IMR-90 (cell line): ENCODE measurements around the gene MARCHF2. TPM values are rescaled to one million over a fixed set of nuclear protein-coding genes. Genes with fewer than 3 reads are reported as not detected.
A peak's percentile ranks its signal among the peaks of the same experiment; 100 is the strongest.

Experiments used
- ATAC-seq: fragments of 200-7000 bp; cut with Tn5 transposase; 2 replicates; pipeline ENCODE4 v1.9.1; 2020; ENCODE audit warnings: low read depth, mild to moderate bottlenecking, moderate library complexity
- BruUV-seq: library from RNA; stranded (reverse); fragments of 400-500 nt; replicated peaks from 2 replicates; lab custom pipeline; 2021; lab: Mats Ljungman, UMichigan
- CTCF ChIA-PET: fragments of 300-600 bp; formaldehyde crosslinking; extraction: SDS; loops from one replicate; lab custom pipeline; 2021; ENCODE audit warnings: antibody characterized with exemption; lab: Yijun Ruan, JAX
- POLR2A ChIA-PET: fragments of 300-600 bp; sonication (Branson Sonifier 250); formaldehyde crosslinking; loops from one replicate; lab custom pipeline; 2022; ENCODE audit warnings: antibody characterized with exemption; ENCODE audit not compliant: unreplicated experiment; lab: Charles Lee
- DNase-seq: peaks from one replicate; pipeline ENCODE4 v3.0.0; 2013
- H2AFZ ChIP-seq: replicated peaks from 2 replicates; pipeline ENCODE3; 2013; ENCODE audit warnings: low read length, mild to moderate bottlenecking; ENCODE audit not compliant: poor library complexity
- H2AK5ac ChIP-seq: 2 replicates; pipeline ENCODE4 v1.6.1; 2013; ENCODE audit warnings: low read depth, low read length, inconsistent platforms
- H2AK9ac ChIP-seq: replicated peaks from 2 replicates; pipeline ENCODE3; 2013; ENCODE audit warnings: mild to moderate bottlenecking, low read depth, low read length, moderate library complexity; ENCODE audit not compliant: poor library complexity
- H2BK120ac ChIP-seq: 2 replicates; pipeline ENCODE4 v1.6.1; 2013; ENCODE audit warnings: low read depth, low read length, inconsistent platforms
- H2BK15ac ChIP-seq: 3 replicates; pipeline ENCODE4 v1.6.1; 2013; ENCODE audit warnings: low read depth, low read length, inconsistent platforms
- H2BK20ac ChIP-seq: 2 replicates; pipeline ENCODE4 v1.6.1; 2013; ENCODE audit warnings: low read depth, mild to moderate bottlenecking, inconsistent platforms, low read length, moderate library complexity
- H2BK5ac ChIP-seq: 2 replicates; pipeline ENCODE4 v1.6.1; 2013; ENCODE audit warnings: mild to moderate bottlenecking, low read depth, low read length, inconsistent platforms; ENCODE audit not compliant: poor library complexity, severe bottlenecking
- H3K14ac ChIP-seq: replicated peaks from 2 replicates; pipeline ENCODE4 v1.6.1; 2013; ENCODE audit warnings: low read depth, low read length, inconsistent platforms
- H3K18ac ChIP-seq: 2 replicates; pipeline ENCODE4 v1.6.1; 2013; ENCODE audit warnings: low read depth, low read length, control low read depth
- H3K23ac ChIP-seq: 2 replicates; pipeline ENCODE4 v1.6.1; 2013; ENCODE audit warnings: low read depth, low read length, inconsistent platforms
- H3K27ac ChIP-seq: 2 replicates; pipeline ENCODE4 v1.5.1; 2013; ENCODE audit warnings: mild to moderate bottlenecking, control low read depth, low read length; ENCODE audit not compliant: insufficient read depth
- H3K27me3 ChIP-seq: 2 replicates; pipeline ENCODE4 v1.6.1; 2013; ENCODE audit warnings: low read length; ENCODE audit not compliant: control insufficient read depth, insufficient read depth
- H3K36me3 ChIP-seq: 2 replicates; pipeline ENCODE4 v1.6.1; 2013; ENCODE audit warnings: low read length, mixed read lengths; ENCODE audit not compliant: control insufficient read depth, insufficient read depth
- H3K4ac ChIP-seq: 2 replicates; pipeline ENCODE4 v1.6.1; 2013; ENCODE audit warnings: low read depth, low read length, inconsistent platforms
- H3K4me1 ChIP-seq: 2 replicates; pipeline ENCODE4 v1.6.1; 2013; ENCODE audit warnings: low read length, mixed read lengths; ENCODE audit not compliant: control insufficient read depth, insufficient read depth
- H3K4me2 ChIP-seq: 2 replicates; pipeline ENCODE4 v1.6.1; 2013; ENCODE audit warnings: low read depth, mild to moderate bottlenecking, control low read depth, low read length, moderate library complexity
- H3K4me3 ChIP-seq: 2 replicates; pipeline ENCODE4 v1.5.1; 2013; ENCODE audit warnings: low read depth, mild to moderate bottlenecking, control low read depth, low read length, moderate library complexity; ENCODE audit not compliant: insufficient read depth
- H3K56ac ChIP-seq: 2 replicates; pipeline ENCODE4 v1.6.1; 2013; ENCODE audit warnings: low read length, inconsistent platforms; ENCODE audit not compliant: insufficient read depth; ENCODE audit errors: extremely low read depth
- H3K79me1 ChIP-seq, 2 experiments: 2 replicates each; pipeline ENCODE4 v1.6.1; 2013; ENCODE audit warnings: low read length in 2 of 2, inconsistent platforms in 1 of 2, low read depth in 1 of 2
- H3K9ac ChIP-seq: 2 replicates; pipeline ENCODE4 v1.6.1; 2013; ENCODE audit warnings: low read depth, low read length, control low read depth
- H3K9me1 ChIP-seq: 2 replicates; pipeline ENCODE4 v1.6.1; 2013; ENCODE audit warnings: low read length, inconsistent platforms; ENCODE audit not compliant: insufficient read depth
- H3K9me3 ChIP-seq: 2 replicates; pipeline ENCODE4 v1.6.1; 2013; ENCODE audit warnings: low read length; ENCODE audit not compliant: control insufficient read depth, insufficient read depth
- H4K20me1 ChIP-seq: 2 replicates; pipeline ENCODE4 v1.6.1; 2013; ENCODE audit warnings: low read length, inconsistent platforms; ENCODE audit not compliant: insufficient read depth
- H4K5ac ChIP-seq: 2 replicates; pipeline ENCODE4 v1.6.1; 2013; ENCODE audit warnings: mild to moderate bottlenecking, low read depth, low read length, control low read depth
- H4K8ac ChIP-seq, 2 experiments: 2 replicates each; pipeline ENCODE4 v1.6.1; 2013; ENCODE audit warnings: low read depth in 2 of 2, low read length in 2 of 2, control low read depth in 1 of 2, inconsistent platforms in 1 of 2
- H4K91ac ChIP-seq: 2 replicates; pipeline ENCODE4 v1.6.1; 2013; ENCODE audit warnings: low read depth, low read length, inconsistent platforms; ENCODE audit not compliant: insufficient read depth
- BHLHE40 ChIP-seq: fragments of 150-350 bp; IDR thresholded peaks from 2 replicates; pipeline ENCODE4 v1.6.1; 2016; ENCODE audit warnings: mild to moderate bottlenecking, low read depth, low read length
- CHD1 ChIP-seq: IDR thresholded peaks from 2 replicates; pipeline ENCODE4 v1.6.1; 2012; ENCODE audit warnings: low read depth, low read length, improper control_type of control experiment
- CTCF ChIP-seq: conservative IDR thresholded peaks from 2 replicates; pipeline ENCODE4 v1.5.1; 2012; ENCODE audit warnings: mild to moderate bottlenecking, low read depth, low read length, improper control_type of control experiment
- MAZ ChIP-seq: IDR thresholded peaks from 2 replicates; pipeline ENCODE4 v1.6.1; 2012; ENCODE audit warnings: low read depth, mild to moderate bottlenecking, low read length, improper control_type of control experiment, moderate library complexity, borderline replicate concordance
- MXI1 ChIP-seq: IDR thresholded peaks from 2 replicates; pipeline ENCODE4 v1.6.1; 2012; ENCODE audit warnings: low read depth, mild to moderate bottlenecking, low read length, moderate library complexity, borderline replicate concordance
- RCOR1 ChIP-seq: IDR thresholded peaks from 2 replicates; pipeline ENCODE4 v1.6.1; 2012; ENCODE audit warnings: mild to moderate bottlenecking, low read length, improper control_type of control experiment; ENCODE audit not compliant: insufficient replicate concordance
- SMC3 ChIP-seq: fragments of 150-350 bp; IDR thresholded peaks from 2 replicates; pipeline ENCODE4 v1.6.1; 2016; ENCODE audit warnings: low read depth, mild to moderate bottlenecking, antibody characterized with exemption, low read length, moderate library complexity
- WGBS, 2 experiments: methylation state at CpG; one replicate each; pipeline versions ENCODE4 v1.1.5 to v1.1.7; 2013; ENCODE audit warnings: missing lambda C conversion rate in 2 of 2; ENCODE audit not compliant: insufficient read length in 1 of 2; ENCODE audit errors: extremely low coverage in 2 of 2; 5-methylcytosine and 5-hydroxymethylcytosine counted together
- dilution Hi-C: fragments of 300-500 bp; cut with HindIII; formaldehyde crosslinking; loops from one replicate; pipeline ENCODE4 v1.14.3; 2018; ENCODE audit warnings: low sequenced_read_pairs; ENCODE audit not compliant: unreplicated experiment
- in situ Hi-C: fragments of 300-500 bp; cut with MboI; formaldehyde crosslinking; loops from 3 replicates; pipeline ENCODE4 v1.14.3; 2019; ENCODE audit warnings: low sequenced_read_pairs, inconsistent platforms, mixed read lengths
- intact Hi-C: fragments of 100-400 bp; cut with micrococcal nuclease; formaldehyde crosslinking; loops from 2 replicates; pipeline ENCODE4 v1.10.0; 2022
- polyA plus RNA-seq, 3 experiments: library from polyadenylated mRNA; depleted of rRNA; stranded (reverse); fragments of >200 nt; gene quantifications; 2 replicates each; pipeline ENCODE4 v1.2.3, GENCODE V29; 2012; ENCODE audit warnings: low replicate concordance in 1 of 3
- total RNA-seq: library from RNA; depleted of rRNA; stranded (reverse); fragments of >200 nt; gene quantifications from 2 replicates; pipeline ENCODE4 v1.2.3, GENCODE V29; 2012

MARCHF2 gene
- total and polyA plus RNA-seq, 2 of the 4 experiments (the other 2 are of a cell fraction) = 33.8 to 58.8 TPM

DNA sequence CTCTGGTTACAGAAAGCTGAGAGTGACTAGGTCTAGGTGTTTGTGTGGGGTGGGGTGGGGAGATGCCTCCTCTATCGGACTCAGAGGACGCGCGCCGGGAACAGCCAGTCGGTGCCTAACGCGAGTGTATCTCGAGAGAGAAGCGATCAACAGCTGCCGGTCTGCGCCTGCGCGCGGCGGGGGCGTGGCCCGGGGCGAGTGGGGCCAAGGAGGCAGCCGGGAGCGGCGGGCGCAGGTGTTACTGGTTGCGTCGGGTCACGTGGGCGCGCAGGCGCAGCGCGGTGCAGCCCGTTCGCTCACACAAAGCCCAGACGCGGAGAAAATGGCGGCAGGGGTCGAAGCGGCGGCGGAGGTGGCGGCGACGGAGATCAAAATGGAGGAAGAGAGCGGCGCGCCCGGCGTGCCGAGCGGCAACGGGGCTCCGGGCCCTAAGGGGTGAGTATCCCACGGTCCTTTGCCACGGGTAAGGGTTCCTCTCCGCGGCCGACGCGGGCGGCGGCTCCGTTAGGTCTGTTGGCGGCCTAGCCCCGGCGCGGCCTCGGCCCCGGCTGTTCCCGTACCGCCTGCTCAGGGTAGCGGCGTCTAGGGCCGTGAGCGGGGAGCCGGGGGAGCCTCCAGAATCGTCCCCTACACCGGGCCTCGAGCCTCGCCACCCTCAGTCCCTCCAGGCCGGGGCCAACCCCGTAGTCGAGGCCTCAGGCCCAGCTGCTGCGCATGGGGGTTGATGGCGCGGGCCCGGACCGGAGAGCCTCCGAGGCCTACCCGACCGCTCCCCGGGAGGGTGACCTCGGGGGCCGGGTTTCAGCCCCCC is 31.8 kb downstream of the MARCHF2 start, which contains the start of gene HNRNPM (continued):
- TF ChIP-seq CTCF = no peak

DNA sequence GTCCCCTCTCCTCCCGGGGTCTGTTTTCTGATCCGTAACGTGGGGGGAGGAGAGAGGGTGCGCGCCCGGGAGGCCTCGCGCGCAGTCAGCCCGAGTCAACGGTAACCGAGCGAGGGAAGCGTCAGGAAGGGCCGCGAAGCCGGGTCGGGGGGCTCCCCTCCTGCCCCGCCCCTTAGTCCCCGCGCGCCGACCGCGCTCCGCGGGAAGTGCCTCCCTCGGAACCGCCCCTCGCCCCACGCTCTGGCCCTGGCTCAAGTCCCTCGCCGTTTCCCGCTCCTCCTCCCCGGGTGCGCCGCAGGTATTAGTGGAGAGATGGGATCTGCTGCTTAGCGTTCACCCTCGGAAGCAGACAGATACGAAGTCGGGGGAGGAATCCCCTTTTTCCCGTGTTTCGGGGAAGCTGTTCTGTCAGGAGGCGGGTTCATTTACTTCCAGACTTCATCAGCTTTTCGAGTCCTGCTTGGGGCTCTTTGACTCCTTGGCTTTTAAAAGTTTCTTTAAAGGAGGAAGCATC is 32.4 kb downstream of the MARCHF2 start:
- Histone ChIP-seq H3K23ac (peak overlapping the region; percentile 93), H4K5ac (no peak overlapping the region), H3K4me3 (peak overlapping the region; percentile 83), H3K14ac (peak overlapping the region; percentile 85), H3K18ac (no peak overlapping the region; the same call in 1 of the 2 replicates), H3K4me1 (peaks cover 7% of the 10 kb centered on the region), H2BK20ac (no peak overlapping the region), H2BK15ac (no peak overlapping the region), H3K9me1 (peaks cover 12% of the 10 kb centered on the region), H3K36me3 (peaks cover 7% of the 10 kb centered on the region), H4K20me1 (peaks cover 53% of the 10 kb centered on the region), H3K56ac (peak overlapping the region; percentile 59), H2BK5ac (peak overlapping the region; percentile 82), H3K27me3 (no peaks in the 10 kb centered on the region), H2AK9ac (peak overlapping the region; percentile 100), H2AK5ac (peak overlapping the region; percentile 68), H3K9ac (peak overlapping the region; percentile 82), H2BK120ac (no peak overlapping the region), H3K4ac (peak overlapping the region; percentile 78), H3K9me3 (no peaks in the 10 kb centered on the region), H4K91ac (peak overlapping the region; percentile 55; the same call in 1 of the 2 replicates), H3K4me2 (peak overlapping the region; percentile 93), H3K27ac (peak overlapping the region; percentile 88), H3K79me1 (peaks cover 0 to 40% of the 10 kb centered on the region in 2 experiments; a peak in 2 of 4 replicates), H4K8ac (peak overlapping the region in 1 of 2 experiments; percentile 94; a peak in 1 of 4 replicates), H2AFZ (peak overlapping the region; percentile 96)
- DNase-seq (no peak), ATAC-seq (peak; percentile 28)
- no peak for TF ChIP-seq SMC3
- TF ChIP-seq BHLHE40 = no peak
- TF ChIP-seq MXI1 = peak; percentile 78
- no peak for TF ChIP-seq RCOR1
- peak; percentile 42; the same call in 1 of the 2 replicates for TF ChIP-seq MAZ
- TF ChIP-seq CHD1 = no peak
- no peak for TF ChIP-seq CTCF
- no TSS peak for BruUV-seq
- WGBS, 2 experiments = 0% methylated on average over 1 of the region's 45 CpGs; no CpG with 5 or more reads in 1 of the 2 experiments
- intact Hi-C loops = loop anchor here (2.0 to 5.0 kb wide), 3 partner anchors 21 to 61 kb away; partner anchors contain the start of gene MARCHF2
- CTCF ChIA-PET = no interaction called here
- in situ Hi-C loops = no loop called here
- dilution Hi-C loops = no loop called here
- POLR2A ChIA-PET = interaction anchor here (0.6 kb wide), 1 partner anchor 142 kb away, joined by 4 read pairs; no protein-coding TSS in a partner anchor
